H1 (cell line): ENCODE data around the gene DNAH1. TPM values are rescaled to one million over a fixed set of nuclear protein-coding genes. Genes with fewer than 3 reads are reported as not detected.

Source experiments
- CTCF ChIA-PET: fragments of 300-600 bp; sonication (Branson Sonifier 250); formaldehyde crosslinking; loops from one replicate; lab custom pipeline; 2021; ENCODE audit not compliant: partially characterized antibody; lab: Charles Lee
- POLR2A ChIA-PET: fragments of 300-600 bp; sonication (Branson Sonifier 250); formaldehyde crosslinking; loops from one replicate; lab custom pipeline; 2021; ENCODE audit warnings: inconsistent platforms; ENCODE audit not compliant: partially characterized antibody; lab: Charles Lee
- DNase-seq, 2 experiments: peaks; one replicate each; pipeline versions ENCODE4 v3.0.0 to v3.0.0-alpha.2; 2010 to 2022; ENCODE audit warnings: low spot score in 2 of 2, low read depth in 1 of 2, mixed read lengths in 1 of 2
- FAIRE-seq: peaks from 2 replicates; lab custom pipeline; 2011; peaks lifted over from hg19 to GRCh38; lab: Jason Lieb, UNC
- H2AFZ ChIP-seq: 2 replicates; pipeline ENCODE4 v1.8.1; 2012; ENCODE audit warnings: low read length, inconsistent platforms
- H2AK5ac ChIP-seq: 2 replicates; pipeline ENCODE4 v1.6.1; 2013; ENCODE audit warnings: low read depth, low read length
- H2BK120ac ChIP-seq: replicated peaks from 2 replicates; pipeline ENCODE3; 2013; ENCODE audit warnings: low read depth, low read length, inconsistent platforms
- H2BK12ac ChIP-seq: 2 replicates; pipeline ENCODE4 v1.6.1; 2013; ENCODE audit warnings: low read depth, low read length
- H2BK15ac ChIP-seq: 2 replicates; pipeline ENCODE4 v1.6.1; 2013; ENCODE audit warnings: low read length
- H2BK20ac ChIP-seq: 2 replicates; pipeline ENCODE4 v1.6.1; 2013; ENCODE audit warnings: low read length
- H2BK5ac ChIP-seq: 2 replicates; pipeline ENCODE4 v1.6.1; 2013; ENCODE audit warnings: low read depth, low read length
- H3K14ac ChIP-seq: 2 replicates; pipeline ENCODE4 v1.6.1; 2013; ENCODE audit warnings: inconsistent platforms; ENCODE audit not compliant: insufficient read length
- H3K18ac ChIP-seq: 2 replicates; pipeline ENCODE4 v1.6.1; 2013; ENCODE audit warnings: low read length; ENCODE audit errors: extremely low read depth
- H3K23ac ChIP-seq: 2 replicates; pipeline ENCODE4 v1.6.1; 2013; ENCODE audit warnings: inconsistent platforms; ENCODE audit not compliant: insufficient read length
- H3K23me2 ChIP-seq: 2 replicates; pipeline ENCODE4 v1.6.1; 2013; ENCODE audit warnings: low read depth, low read length
- H3K27ac ChIP-seq: 2 replicates; pipeline ENCODE4 v1.6.1; 2011; ENCODE audit warnings: low read depth, low read length, inconsistent platforms
- H3K27me3 ChIP-seq, 4 experiments: replicated peaks in 1 of 4; 1 replicate in 1 of 4; 2 replicates in 3 of 4; pipeline versions ENCODE4 v1.6.1 to v1.8.1; 2011 to 2013; ENCODE audit warnings: low read length in 3 of 4, mild to moderate bottlenecking in 3 of 4, inconsistent platforms in 2 of 4, mixed read lengths in 2 of 4, moderate library complexity in 1 of 4; ENCODE audit not compliant: control insufficient read depth in 3 of 4, insufficient read depth in 3 of 4; ENCODE audit errors: extremely low read depth in 1 of 4
- H3K36me3 ChIP-seq, 4 experiments: 2 replicates each; pipeline versions ENCODE4 v1.6.1 to v1.8.1; 2011 to 2013; ENCODE audit warnings: mild to moderate bottlenecking in 4 of 4, low read length in 3 of 4, moderate library complexity in 2 of 4, control low read depth in 1 of 4, inconsistent platforms in 1 of 4; ENCODE audit not compliant: insufficient read depth in 4 of 4, control insufficient read depth in 2 of 4
- H3K4ac ChIP-seq: replicated peaks from 2 replicates; pipeline ENCODE3; 2013; ENCODE audit warnings: low read length, low read depth, mixed read lengths, inconsistent platforms; ENCODE audit not compliant: insufficient read length
- H3K4me1 ChIP-seq, 4 experiments: replicated peaks in 1 of 4; 1 replicate in 1 of 4; 2 replicates in 3 of 4; pipeline versions ENCODE4 v1.6.1 to v1.8.1; 2011 to 2013; ENCODE audit warnings: low read length in 3 of 4, inconsistent platforms in 2 of 4, mixed read lengths in 1 of 4; ENCODE audit not compliant: insufficient read depth in 4 of 4, control insufficient read depth in 3 of 4
- H3K4me2 ChIP-seq, 2 experiments: 2 replicates each; pipeline versions ENCODE4 v1.6.1 to v1.8.1; 2011 to 2013; ENCODE audit warnings: low read depth in 2 of 2, low read length in 2 of 2, control low read depth in 1 of 2, inconsistent platforms in 1 of 2, mild to moderate bottlenecking in 1 of 2; ENCODE audit not compliant: insufficient read depth in 1 of 2
- H3K4me3 ChIP-seq, 4 experiments: fragments of 200-600, 300-600 bp in 1 of 4; sonication (generic), shearing (Covaris generic), sonication (Bioruptor Twin) in 1 of 4; 2 replicates each; pipeline versions ENCODE4 v1.5.1 to v1.8.1; 2011 to 2016; ENCODE audit warnings: low read length in 4 of 4, low read depth in 3 of 4, control low read depth in 2 of 4, inconsistent platforms in 2 of 4, mild to moderate bottlenecking in 2 of 4, mixed read lengths in 1 of 4, moderate library complexity in 1 of 4; ENCODE audit not compliant: insufficient read depth in 2 of 4; ENCODE audit errors: extremely low read depth in 1 of 4
- H3K56ac ChIP-seq: replicated peaks from 2 replicates; pipeline ENCODE3; 2013; ENCODE audit warnings: low read depth, mild to moderate bottlenecking, mixed read lengths, low read length, inconsistent platforms; ENCODE audit not compliant: insufficient read length
- H3K79me1 ChIP-seq: 2 replicates; pipeline ENCODE4 v1.6.1; 2013; ENCODE audit warnings: low read depth, low read length, control low read depth
- H3K79me2 ChIP-seq, 2 experiments: 2 replicates each; pipeline versions ENCODE4 v1.6.1 to v1.8.1; 2012 to 2013; ENCODE audit warnings: low read length in 2 of 2, mild to moderate bottlenecking in 2 of 2, inconsistent platforms in 1 of 2; ENCODE audit not compliant: insufficient read depth in 2 of 2, control insufficient read depth in 1 of 2
- H3K9ac ChIP-seq, 4 experiments: replicated peaks in 1 of 4; 1 replicate in 1 of 4; 2 replicates in 3 of 4; pipeline versions ENCODE4 v1.6.1 to v1.8.1; 2011 to 2013; ENCODE audit warnings: low read depth in 3 of 4, low read length in 3 of 4, control low read depth in 2 of 4, mild to moderate bottlenecking in 2 of 4, moderate library complexity in 2 of 4, inconsistent platforms in 1 of 4; ENCODE audit errors: extremely low read depth in 1 of 4
- H3K9me3 ChIP-seq, 2 experiments: 2 replicates each; pipeline versions ENCODE4 v1.6.1 to v1.8.1; 2012 to 2013; ENCODE audit warnings: mild to moderate bottlenecking in 2 of 2, moderate library complexity in 2 of 2, control low read depth in 1 of 2, inconsistent platforms in 1 of 2, low read depth in 1 of 2, low read length in 1 of 2, mixed read lengths in 1 of 2; ENCODE audit not compliant: insufficient read depth in 2 of 2
- H4K20me1 ChIP-seq, 2 experiments: replicated peaks in 1 of 2; 2 replicates each; pipeline versions ENCODE3 to v1.8.1; 2011 to 2013; ENCODE audit warnings: inconsistent platforms in 2 of 2, low read length in 2 of 2, mild to moderate bottlenecking in 1 of 2; ENCODE audit not compliant: insufficient read depth in 2 of 2, control insufficient read depth in 1 of 2
- H4K5ac ChIP-seq: 2 replicates; pipeline ENCODE4 v1.6.1; 2013; ENCODE audit warnings: low read length, low read depth, mixed read lengths, inconsistent platforms; ENCODE audit not compliant: insufficient read length
- H4K8ac ChIP-seq: 2 replicates; pipeline ENCODE4 v1.8.0; 2013; ENCODE audit warnings: mild to moderate bottlenecking, moderate library complexity, low read length, inconsistent platforms; ENCODE audit not compliant: insufficient read depth; ENCODE audit errors: extremely low read depth
- H4K91ac ChIP-seq: replicated peaks from 2 replicates; pipeline ENCODE3; 2013; ENCODE audit warnings: low read length, mixed read lengths, inconsistent platforms; ENCODE audit not compliant: insufficient read length
- CBX5 ChIP-seq: fragments of 300-800, 300-1000 bp; sonication (generic); IDR thresholded peaks from 2 replicates; pipeline ENCODE4 v1.7.1; 2016; ENCODE audit warnings: antibody characterized with exemption, low read length, low read depth
- POLR2A ChIP-seq, 2 experiments: IDR thresholded peaks; 1 replicate in 1 of 2; 2 replicates in 1 of 2; pipeline ENCODE4 v1.6.1; 2011; ENCODE audit warnings: low read depth in 2 of 2, low read length in 2 of 2, mild to moderate bottlenecking in 2 of 2; ENCODE audit errors: control extremely low read depth in 1 of 2
- WGBS, 2 experiments: shearing (Covaris generic) in 1 of 2; methylation state at CpG; one replicate each; pipeline versions ENCODE4 v1.1.6 to v1.1.7; 2013 to 2015; ENCODE audit warnings: low lambda C conversion rate in 2 of 2, mixed read lengths in 2 of 2, inconsistent platforms in 1 of 2, low coverage in 1 of 2, missing lambda C conversion rate in 1 of 2; ENCODE audit not compliant: insufficient replicate concordance in 2 of 2, insufficient coverage in 1 of 2, insufficient read length in 1 of 2; ENCODE audit errors: extremely low coverage in 1 of 2, missing lambda C conversion rate in 1 of 2; 5-methylcytosine and 5-hydroxymethylcytosine counted together
- polyA plus RNA-seq, 7 experiments: library from polyadenylated mRNA; depleted of rRNA in 3 of 7; stranded (reverse) in 5 of 7; unstranded in 2 of 7; fragments of >200 nt in 5 of 7; fragments of 200-250 nt in 2 of 7; gene quantifications; 1 replicate in 5 of 7; 2 replicates in 1 of 7; 4 replicates in 1 of 7; pipeline versions ENCODE4 v1.2.1 to v1.2.3, GENCODE V29; 2011 to 2013; ENCODE audit warnings: missing spikeins in 2 of 7, mixed read lengths in 2 of 7
- total RNA-seq: library from RNA; stranded (reverse); fragmentation: NEBNext Ultra II Directional; extraction: Animal tissue kit (Norgen Biotek cat#: 25700); gene quantifications from 2 replicates; pipeline ENCODE4 v1.2.1, GENCODE V29; 2021

DNAH1 gene
- total and polyA plus RNA-seq, 2 of the 8 experiments (the other 6 are each of a cell fraction or from before 2014, with no cell fraction given) = 1.0 to 1.5 TPM

DNA sequence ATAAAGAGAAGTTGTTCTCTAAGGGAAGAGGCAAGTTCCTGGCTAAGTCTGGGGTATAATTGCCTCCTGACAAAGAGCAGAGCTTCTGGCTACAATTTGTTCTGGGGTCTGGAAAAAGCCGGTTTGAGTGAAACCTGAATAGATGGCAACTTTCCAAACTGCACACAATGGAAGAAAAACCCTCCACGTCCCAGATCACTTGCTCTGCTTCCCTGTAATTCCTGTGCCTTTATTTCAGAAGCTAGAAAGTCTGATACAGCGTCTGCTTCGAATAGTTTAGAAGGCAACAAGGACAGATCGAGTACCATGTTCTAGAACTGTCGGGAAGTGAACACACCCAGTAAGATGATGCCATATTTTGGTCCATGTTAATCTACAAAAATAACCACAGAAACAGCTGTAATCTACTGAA lies 36.1 kb upstream of the DNAH1 start:
- no peaks in the 10 kb centered on the region for H3K36me3 ChIP-seq
- H3K18ac ChIP-seq = no peak overlapping the region
- no peak overlapping the region for H4K5ac ChIP-seq
- H3K27ac ChIP-seq = no peak overlapping the region
- H2BK120ac ChIP-seq = no peak overlapping the region
- peak overlapping the region in 1 of 2 experiments; percentile 43; a peak in 1 of 4 replicates for H3K4me2 ChIP-seq
- no peak overlapping the region for H3K23ac ChIP-seq
- DNase-seq (no peak), FAIRE-seq (no peak)
- H3K79me1 ChIP-seq = no peaks in the 10 kb centered on the region; the same call in 1 of the 2 replicates
- H2AK5ac ChIP-seq = no peak overlapping the region
- H3K14ac ChIP-seq = no peak overlapping the region
- no peak overlapping the region for H2BK12ac ChIP-seq
- H3K4me3 ChIP-seq = no peak overlapping the region
- no peak overlapping the region for H3K9ac ChIP-seq
- H3K9me3 ChIP-seq = no peaks in the 10 kb centered on the region
- TF ChIP-seq POLR2A (IDR thresholded peaks at IDR 0.05; ENCODE audit: control extremely low read depth in 1 of 2, low read depth in 2 of 2, low read length in 2 of 2) (peak in 1 of 2 experiments; percentile 36; a peak in 1 of 3 replicates), CBX5 (no peak)
- H4K91ac ChIP-seq = no peak overlapping the region
- H4K8ac ChIP-seq = no peak overlapping the region
- peaks cover 19 to 31% of the 10 kb centered on the region in 2 experiments for H3K79me2 ChIP-seq
- H4K20me1 ChIP-seq = peaks cover 6 to 10% of the 10 kb centered on the region in 2 experiments
- peaks cover 0 to 3% (median under 1%) of the 10 kb centered on the region in 4 experiments; a peak in 3 of 7 replicates for H3K4me1 ChIP-seq
- H2BK15ac ChIP-seq = no peak overlapping the region
- CTCF ChIA-PET = interaction anchor here (0.7 to 6.1 kb wide), 16 partner anchors 8 to 1376 kb away, joined by 3 to 34 read pairs (median 6); partner anchors contain the start of genes GLYCTK, PPM1M and TWF2
- 87% methylated on average over 6 of the region's 6 CpGs; no CpG with 5 or more reads in 1 of the 2 experiments for WGBS, 2 experiments
- no peak overlapping the region for H3K56ac ChIP-seq
- POLR2A ChIA-PET = interaction anchor here (0.7 to 5.1 kb wide), 10 partner anchors 9 to 227 kb away, joined by 3 to 76 read pairs (median 8); partner anchors contain the start of genes GLYCTK and TWF2
- H2BK20ac ChIP-seq = no peak overlapping the region
- no peak overlapping the region for H2BK5ac ChIP-seq
- peaks cover 10% of the 10 kb centered on the region for H3K23me2 ChIP-seq
- no peak overlapping the region for H3K4ac ChIP-seq
- no peak overlapping the region for H2AFZ ChIP-seq
- H3K27me3 ChIP-seq = no peaks in the 10 kb centered on the region
